Measurements from ENCODE around the gene MTREX. TPM values are rescaled to one million over a fixed set of nuclear protein-coding genes. Genes with fewer than 3 reads are reported as not detected.

The MTREX gene
- total RNA-seq, 1 donor from 2014 or later = 68.7 TPM

DNA sequence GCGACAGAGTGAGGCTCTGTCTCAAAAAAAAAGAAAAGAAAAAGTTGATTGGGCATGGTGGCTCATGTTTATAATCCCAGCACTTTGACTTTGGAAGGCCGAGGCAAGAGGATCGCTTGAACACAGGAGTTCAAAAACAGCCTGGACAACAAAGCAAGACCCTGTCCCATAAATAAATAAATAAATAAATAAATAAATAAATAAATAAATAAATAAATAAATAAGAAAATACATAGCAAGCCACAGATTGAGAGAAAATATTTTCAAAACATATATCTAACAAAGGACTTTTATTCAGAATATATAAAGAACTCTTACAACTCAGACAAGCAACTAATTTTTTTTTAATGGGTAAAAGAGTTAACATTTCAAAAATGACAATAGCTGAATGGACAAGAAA is 155.8 kb downstream of the MTREX start:
- H3K9me3 Mint-ChIP-seq (ENCODE audit: unreplicated experiment) = no peaks in the 10 kb centered on the region
- Histone ChIP-seq H4K20me1 (ENCODE audit: insufficient read depth, low read length) (peaks cover 3% of the 10 kb centered on the region), H3K9me3 (ENCODE audit: insufficient read depth, low read depth, low read length) (no peaks in the 10 kb centered on the region), H3K4me1 (ENCODE audit: insufficient read depth, low read length) (no peaks in the 10 kb centered on the region), H3K4me3 (ENCODE audit: insufficient read depth, low read depth, low read length) (no peak overlapping the region), H3K27me3 (ENCODE audit: insufficient read depth, low read length) (no peaks in the 10 kb centered on the region), H3K36me3 (ENCODE audit: insufficient read depth, low read length) (peaks cover 3% of the 10 kb centered on the region), H3K4me2 (ENCODE audit: low read length) (no peak overlapping the region), H3K9ac (ENCODE audit: low read length) (no peak overlapping the region), H3K27ac (ENCODE audit: low read depth, low read length) (no peak overlapping the region), H2AFZ (ENCODE audit: low read depth, low read length) (no peak overlapping the region), H3K79me2 (ENCODE audit: insufficient read depth, low read length) (no peaks in the 10 kb centered on the region)
- DNase-seq (ENCODE audit: low read depth) (no peak), FAIRE-seq (no peak)
- H3K27ac Mint-ChIP-seq (ENCODE audit: unreplicated experiment) = no peak overlapping the region
- no peak overlapping the region for H3K4me3 Mint-ChIP-seq (ENCODE audit: unreplicated experiment)
- H3K36me3 Mint-ChIP-seq (ENCODE audit: low read depth, unreplicated experiment) = peaks cover 7% of the 10 kb centered on the region
- no peaks in the 10 kb centered on the region for H3K27me3 Mint-ChIP-seq (ENCODE audit: low read depth, unreplicated experiment)
- peaks cover 7% of the 10 kb centered on the region for H3K4me1 Mint-ChIP-seq (ENCODE audit: low read depth, unreplicated experiment)
- TF ChIP-seq, protein P1, sequence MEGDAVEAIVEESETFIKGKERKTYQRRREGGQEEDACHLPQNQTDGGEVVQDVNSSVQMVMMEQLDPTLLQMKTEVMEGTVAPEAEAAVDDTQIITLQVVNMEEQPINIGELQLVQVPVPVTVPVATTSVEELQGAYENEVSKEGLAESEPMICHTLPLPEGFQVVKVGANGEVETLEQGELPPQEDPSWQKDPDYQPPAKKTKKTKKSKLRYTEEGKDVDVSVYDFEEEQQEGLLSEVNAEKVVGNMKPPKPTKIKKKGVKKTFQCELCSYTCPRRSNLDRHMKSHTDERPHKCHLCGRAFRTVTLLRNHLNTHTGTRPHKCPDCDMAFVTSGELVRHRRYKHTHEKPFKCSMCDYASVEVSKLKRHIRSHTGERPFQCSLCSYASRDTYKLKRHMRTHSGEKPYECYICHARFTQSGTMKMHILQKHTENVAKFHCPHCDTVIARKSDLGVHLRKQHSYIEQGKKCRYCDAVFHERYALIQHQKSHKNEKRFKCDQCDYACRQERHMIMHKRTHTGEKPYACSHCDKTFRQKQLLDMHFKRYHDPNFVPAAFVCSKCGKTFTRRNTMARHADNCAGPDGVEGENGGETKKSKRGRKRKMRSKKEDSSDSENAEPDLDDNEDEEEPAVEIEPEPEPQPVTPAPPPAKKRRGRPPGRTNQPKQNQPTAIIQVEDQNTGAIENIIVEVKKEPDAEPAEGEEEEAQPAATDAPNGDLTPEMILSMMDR (IDR thresholded peaks at IDR 0.05; ENCODE audit: insufficient read depth, low read depth, low read length) = no peak
- no peak for TF ChIP-seq EZH2 (IDR thresholded peaks at IDR 0.05; ENCODE audit: insufficient read depth, low read length)

DNA sequence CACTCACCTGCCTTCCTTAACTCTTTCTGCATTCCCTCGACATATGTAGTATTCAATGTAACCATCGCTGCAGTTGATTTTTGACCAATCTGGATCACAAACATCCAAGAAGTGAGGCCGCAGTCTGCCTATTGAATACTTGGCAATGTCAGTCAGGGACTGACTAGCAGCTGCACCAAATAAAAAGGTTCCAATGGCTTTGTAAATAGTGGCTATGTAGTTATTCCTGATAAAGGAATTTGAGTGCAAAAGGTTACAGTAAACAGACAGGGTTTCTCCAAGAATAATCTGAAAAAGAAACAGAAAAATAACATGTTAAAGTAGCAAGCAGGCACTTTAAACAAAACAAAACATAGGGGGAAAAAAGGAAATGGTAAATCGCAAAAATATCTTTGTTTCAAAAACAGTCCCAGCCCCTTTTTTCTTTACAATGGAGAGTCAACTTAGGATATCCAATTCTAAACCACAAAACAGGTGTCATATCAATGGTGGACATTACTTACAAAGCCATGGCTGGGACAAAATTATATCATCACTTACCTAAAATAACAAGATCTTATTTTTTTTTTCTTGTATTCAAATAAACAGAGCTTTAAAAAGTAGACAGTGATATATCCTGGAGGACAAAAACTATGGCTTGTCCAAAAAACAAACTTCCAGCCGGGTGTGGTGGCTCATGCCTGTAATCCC is 160.2 kb downstream of the MTREX start:
- Histone ChIP-seq H3K79me2 (ENCODE audit: insufficient read depth, low read length) (no peaks in the 10 kb centered on the region), H3K9ac (ENCODE audit: low read length) (no peak overlapping the region), H4K20me1 (ENCODE audit: insufficient read depth, low read length) (peaks cover 2% of the 10 kb centered on the region), H3K4me2 (ENCODE audit: low read length) (no peak overlapping the region), H2AFZ (ENCODE audit: low read depth, low read length) (no peak overlapping the region), H3K4me1 (ENCODE audit: insufficient read depth, low read length) (no peaks in the 10 kb centered on the region), H3K4me3 (ENCODE audit: insufficient read depth, low read depth, low read length) (no peak overlapping the region), H3K27ac (ENCODE audit: low read depth, low read length) (no peak overlapping the region), H3K27me3 (ENCODE audit: insufficient read depth, low read length) (no peaks in the 10 kb centered on the region), H3K9me3 (ENCODE audit: insufficient read depth, low read depth, low read length) (no peaks in the 10 kb centered on the region), H3K36me3 (ENCODE audit: insufficient read depth, low read length) (peaks cover 3% of the 10 kb centered on the region)
- no peak for FAIRE-seq
- TF ChIP-seq, protein P1 (IDR thresholded peaks at IDR 0.05; ENCODE audit: insufficient read depth, low read depth, low read length) = no peak
- no peak for TF ChIP-seq EZH2 (IDR thresholded peaks at IDR 0.05; ENCODE audit: insufficient read depth, low read length)
- no peak for DNase-seq (ENCODE audit: low read depth)
- Mint-ChIP-seq H3K9me3 (ENCODE audit: unreplicated experiment) (no peaks in the 10 kb centered on the region), H3K4me1 (ENCODE audit: low read depth, unreplicated experiment) (no peaks in the 10 kb centered on the region), H3K27ac (ENCODE audit: unreplicated experiment) (no peak overlapping the region), H3K36me3 (ENCODE audit: low read depth, unreplicated experiment) (peaks cover 7% of the 10 kb centered on the region), H3K4me3 (ENCODE audit: unreplicated experiment) (no peak overlapping the region), H3K27me3 (ENCODE audit: low read depth, unreplicated experiment) (no peaks in the 10 kb centered on the region)

DNA sequence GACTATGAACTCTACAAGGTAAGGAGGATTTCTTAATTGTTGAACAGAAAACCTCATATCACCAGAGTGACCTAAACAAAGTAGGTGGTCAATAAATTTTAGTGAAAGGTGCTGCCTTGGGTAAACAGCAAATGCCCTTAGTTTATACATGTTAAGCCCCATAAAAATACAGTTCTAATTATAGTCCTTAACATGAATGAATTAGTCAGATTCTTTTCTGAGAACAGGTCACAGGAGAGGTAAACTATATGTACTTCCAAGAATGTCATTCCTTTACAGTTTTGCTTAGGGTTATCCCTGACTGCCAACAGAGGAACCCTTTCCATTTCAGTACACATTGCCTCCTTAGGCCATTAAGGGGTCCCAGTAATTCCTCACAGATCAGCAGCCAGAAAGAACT is 162.1 kb downstream of the MTREX start:
- no peak for TF ChIP-seq EZH2 (IDR thresholded peaks at IDR 0.05; ENCODE audit: insufficient read depth, low read length)
- TF ChIP-seq, protein P1 (IDR thresholded peaks at IDR 0.05; ENCODE audit: insufficient read depth, low read depth, low read length) = no peak
- H3K27me3 ChIP-seq (ENCODE audit: insufficient read depth, low read length) = no peaks in the 10 kb centered on the region
- no peaks in the 10 kb centered on the region for H3K4me1 Mint-ChIP-seq (ENCODE audit: low read depth, unreplicated experiment)
- H4K20me1 ChIP-seq (ENCODE audit: insufficient read depth, low read length) = peaks cover 2% of the 10 kb centered on the region
- H3K36me3 ChIP-seq (ENCODE audit: insufficient read depth, low read length) = peaks cover 3% of the 10 kb centered on the region
- no peak overlapping the region for H3K4me2 ChIP-seq (ENCODE audit: low read length)
- no peak overlapping the region for H3K27ac Mint-ChIP-seq (ENCODE audit: unreplicated experiment)
- H3K27ac ChIP-seq (ENCODE audit: low read depth, low read length) = no peak overlapping the region
- no peak overlapping the region for H3K4me3 Mint-ChIP-seq (ENCODE audit: unreplicated experiment)
- H3K27me3 Mint-ChIP-seq (ENCODE audit: low read depth, unreplicated experiment) = no peaks in the 10 kb centered on the region
- peaks cover 7% of the 10 kb centered on the region for H3K36me3 Mint-ChIP-seq (ENCODE audit: low read depth, unreplicated experiment)
- H3K4me3 ChIP-seq (ENCODE audit: insufficient read depth, low read depth, low read length) = no peak overlapping the region
- H2AFZ ChIP-seq (ENCODE audit: low read depth, low read length) = no peak overlapping the region
- no peaks in the 10 kb centered on the region for H3K4me1 ChIP-seq (ENCODE audit: insufficient read depth, low read length)
- H3K9me3 ChIP-seq (ENCODE audit: insufficient read depth, low read depth, low read length) = no peaks in the 10 kb centered on the region
- H3K9ac ChIP-seq (ENCODE audit: low read length) = no peak overlapping the region
- no peaks in the 10 kb centered on the region for H3K9me3 Mint-ChIP-seq (ENCODE audit: unreplicated experiment)
- H3K79me2 ChIP-seq (ENCODE audit: insufficient read depth, low read length) = no peaks in the 10 kb centered on the region
- DNase-seq (ENCODE audit: low read depth) (no peak), FAIRE-seq (peak; percentile 39)
